Neuronal stem cell (in vitro differentiated cells): ENCODE results near the gene NPAS3.
A peak's percentile ranks its signal among the peaks of the same experiment; 100 is the strongest.

ENCODE experiments used
- DNase-seq: peaks from one replicate; pipeline ENCODE4 v3.0.0-alpha.2; 2013; ENCODE audit warnings: low spot score
- H2AFZ ChIP-seq: one replicate; pipeline ENCODE4 v1.6.1; 2013; ENCODE audit warnings: mild to moderate bottlenecking, low read length, inconsistent platforms
- H2AK5ac ChIP-seq: 2 replicates; pipeline ENCODE4 v1.6.1; 2013; ENCODE audit warnings: low read depth, mild to moderate bottlenecking, inconsistent platforms, low read length, moderate library complexity, mixed read lengths
- H2BK120ac ChIP-seq: 2 replicates; pipeline ENCODE4 v1.6.1; 2013; ENCODE audit warnings: low read depth, mild to moderate bottlenecking, inconsistent platforms, low read length, moderate library complexity, mixed read lengths
- H2BK12ac ChIP-seq: one replicate; pipeline ENCODE4 v1.6.1; 2013; ENCODE audit warnings: low read length, inconsistent platforms
- H2BK15ac ChIP-seq: 2 replicates; pipeline ENCODE4 v1.6.1; 2013; ENCODE audit warnings: mild to moderate bottlenecking, low read length, inconsistent platforms, mixed read lengths
- H2BK5ac ChIP-seq: one replicate; pipeline ENCODE4 v1.6.1; 2013; ENCODE audit warnings: inconsistent platforms, mild to moderate bottlenecking, low read length, moderate library complexity
- H3K14ac ChIP-seq: one replicate; pipeline ENCODE4 v1.6.1; 2013; ENCODE audit warnings: low read length, inconsistent platforms
- H3K18ac ChIP-seq: 2 replicates; pipeline ENCODE4 v1.6.1; 2013; ENCODE audit warnings: low read length, inconsistent platforms
- H3K23ac ChIP-seq: 2 replicates; pipeline ENCODE4 v1.6.1; 2013; ENCODE audit warnings: low read depth, mild to moderate bottlenecking, mixed read lengths, low read length, inconsistent platforms; ENCODE audit not compliant: poor library complexity
- H3K27ac ChIP-seq: replicated peaks from 3 replicates; pipeline ENCODE4 v1.5.1; 2013; ENCODE audit warnings: low read length, inconsistent platforms
- H3K27me3 ChIP-seq, 3 experiments: 2 replicates each; pipeline ENCODE4 v1.6.1; 2013; ENCODE audit warnings: low read length in 3 of 3, mild to moderate bottlenecking in 2 of 3, inconsistent platforms in 1 of 3, low read depth in 1 of 3, mixed read lengths in 1 of 3, moderate library complexity in 1 of 3; ENCODE audit not compliant: control insufficient read depth in 3 of 3, insufficient read depth in 3 of 3
- H3K36me3 ChIP-seq, 2 donors: replicated peaks in 1 of 2; 2 replicates each; pipeline ENCODE4 v1.6.1; 2013; ENCODE audit warnings: low read length in 2 of 2; ENCODE audit not compliant: control insufficient read depth in 2 of 2, insufficient read depth in 2 of 2
- H3K4ac ChIP-seq: 2 replicates; pipeline ENCODE4 v1.6.1; 2013; ENCODE audit warnings: inconsistent platforms, mild to moderate bottlenecking, low read length, moderate library complexity
- H3K4me1 ChIP-seq, 2 donors: 1 replicate in 1 of 2; 2 replicates in 1 of 2; pipeline ENCODE4 v1.6.1; 2013; ENCODE audit warnings: low read length in 2 of 2, low read depth in 1 of 2; ENCODE audit not compliant: control insufficient read depth in 2 of 2, insufficient read depth in 1 of 2
- H3K4me2 ChIP-seq: one replicate; pipeline ENCODE4 v1.6.1; 2013; ENCODE audit warnings: mild to moderate bottlenecking, low read length, inconsistent platforms; ENCODE audit not compliant: insufficient read depth, poor library complexity, severe bottlenecking
- H3K4me3 ChIP-seq, 2 donors: 2 replicates each; pipeline ENCODE4 v1.5.1; 2013; ENCODE audit warnings: low read length in 2 of 2, mild to moderate bottlenecking in 2 of 2, inconsistent platforms in 1 of 2, moderate library complexity in 1 of 2
- H3K79me1 ChIP-seq: one replicate; pipeline ENCODE4 v1.6.1; 2013; ENCODE audit warnings: low read depth, mild to moderate bottlenecking, inconsistent platforms, low read length, moderate library complexity
- H3K9ac ChIP-seq: one replicate; pipeline ENCODE4 v1.6.1; 2013; ENCODE audit warnings: mild to moderate bottlenecking, low read depth, low read length, inconsistent platforms; ENCODE audit not compliant: poor library complexity
- H3K9me3 ChIP-seq, 2 donors: replicated peaks in 1 of 2; 2 replicates each; pipeline versions ENCODE3 to v1.6.1; 2013; ENCODE audit warnings: low read length in 2 of 2, mild to moderate bottlenecking in 2 of 2, inconsistent platforms in 1 of 2, low read depth in 1 of 2, mixed read lengths in 1 of 2, moderate library complexity in 1 of 2; ENCODE audit not compliant: control insufficient read depth in 2 of 2, insufficient read depth in 1 of 2
- H4K8ac ChIP-seq: one replicate; pipeline ENCODE4 v1.6.1; 2013; ENCODE audit warnings: low read depth, mild to moderate bottlenecking, inconsistent platforms, low read length, moderate library complexity
- H4K91ac ChIP-seq: one replicate; pipeline ENCODE4 v1.6.1; 2013; ENCODE audit warnings: low read length, low read depth, mild to moderate bottlenecking, inconsistent platforms; ENCODE audit not compliant: poor library complexity
- WGBS, 2 donors: extraction: QIAGEN DNeasy Blood & Tissue Kit; methylation state at CpG; one replicate each; pipeline ENCODE4 v1.1.7; 2013; ENCODE audit warnings: missing lambda C conversion rate in 2 of 2, mixed read lengths in 1 of 2; ENCODE audit not compliant: insufficient read length in 2 of 2, insufficient replicate concordance in 1 of 2; ENCODE audit errors: extremely low coverage in 2 of 2; 5-methylcytosine and 5-hydroxymethylcytosine counted together

NPAS3 gene

DNA sequence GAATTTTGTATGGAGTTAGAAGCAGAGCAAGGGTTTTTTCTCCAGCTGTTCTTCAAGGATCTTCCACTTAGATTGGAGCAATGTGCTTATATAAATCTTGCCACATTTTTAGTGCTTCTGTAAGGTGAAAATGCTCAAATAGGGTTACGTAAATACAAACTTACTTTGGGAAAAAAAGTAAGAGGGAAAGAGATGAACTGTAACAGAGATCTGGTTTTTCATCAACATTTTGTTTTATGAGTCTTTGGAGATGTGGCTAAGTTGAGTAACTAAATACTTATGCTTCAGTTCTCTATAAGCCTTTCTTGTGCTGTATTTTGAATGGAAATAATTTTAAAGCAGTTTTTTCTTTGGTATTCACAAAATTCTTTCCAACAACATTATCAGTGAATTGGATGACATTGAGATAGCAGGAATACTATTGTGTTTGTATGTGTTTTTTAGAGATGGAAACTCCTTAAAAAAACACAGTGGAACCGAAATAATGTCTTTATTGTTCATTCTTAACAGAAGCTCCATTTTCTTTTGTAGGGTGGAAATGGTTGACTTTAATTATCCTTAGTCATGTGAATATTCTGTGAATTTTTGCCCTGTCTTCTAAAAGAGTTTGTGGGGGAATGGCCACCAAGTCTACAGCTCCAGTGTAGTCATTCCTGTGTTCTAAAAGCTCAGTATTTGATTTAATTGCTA, 45.7 kb downstream of the NPAS3 start:
- Histone ChIP-seq H3K18ac (no peak overlapping the region), H3K27ac (no peak overlapping the region), H3K4me2 (peak overlapping the region; percentile 11), H3K9me3 (peaks cover 0 to 3% of the 10 kb centered on the region in 2 donors), H3K27me3 (no peaks in the 10 kb centered on the region), H4K8ac (no peak overlapping the region), H2BK12ac (no peak overlapping the region), H3K4me1 (peaks cover 5 to 48% of the 10 kb centered on the region in 2 donors), H3K9ac (no peak overlapping the region), H2BK5ac (no peak overlapping the region), H3K4ac (no peak overlapping the region), H3K14ac (no peak overlapping the region), H2BK15ac (no peak overlapping the region), H3K36me3 (peaks cover 0 to 10% of the 10 kb centered on the region in 2 donors), H4K91ac (no peak overlapping the region), H3K4me3 (no peak overlapping the region), H3K79me1 (no peaks in the 10 kb centered on the region), H2AK5ac (no peak overlapping the region), H3K23ac (no peak overlapping the region), H2BK120ac (no peak overlapping the region), H2AFZ (no peak overlapping the region)
- no CpG with 5 or more reads among the region's 2 CpGs for WGBS, 2 donors
- DNase-seq = no peak

DNA sequence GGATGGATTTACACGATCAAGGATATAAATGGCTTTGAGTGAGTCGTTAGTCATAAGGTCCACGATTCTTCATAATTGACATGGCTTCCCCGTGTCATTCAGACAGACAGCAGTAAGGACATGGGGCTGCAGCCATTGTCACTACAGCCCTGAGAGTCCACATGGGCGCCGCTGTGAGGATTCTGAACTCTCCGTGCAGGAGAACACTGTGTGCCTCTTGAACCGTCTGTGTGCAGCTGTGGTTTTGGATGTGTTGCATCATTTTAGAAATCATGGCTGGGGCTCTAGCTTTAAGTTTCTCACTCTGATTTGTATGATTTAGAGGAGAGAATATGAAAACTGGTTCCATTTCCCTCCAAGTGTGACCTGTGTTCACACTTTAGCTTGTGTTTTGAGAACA, 47.2 kb downstream of the NPAS3 start:
- no peak overlapping the region for H2BK15ac ChIP-seq
- peaks cover 0 to 14% of the 10 kb centered on the region in 2 donors for H3K36me3 ChIP-seq
- no peak overlapping the region for H2BK5ac ChIP-seq
- H3K9me3 ChIP-seq = peaks cover 0 to 8% of the 10 kb centered on the region in 2 donors
- no peak overlapping the region for H4K8ac ChIP-seq
- no CpG with 5 or more reads among the region's 8 CpGs for WGBS, 2 donors
- H3K9ac ChIP-seq = no peak overlapping the region
- H3K4me3 ChIP-seq = peak overlapping the region in 1 of 2 donors; percentile 27
- peaks cover 5 to 42% of the 10 kb centered on the region in 2 donors for H3K4me1 ChIP-seq
- no peaks in the 10 kb centered on the region for H3K79me1 ChIP-seq
- peak overlapping the region; percentile 25 for H2AFZ ChIP-seq
- H3K4me2 ChIP-seq = no peak overlapping the region
- no peak overlapping the region for H2BK120ac ChIP-seq
- no peak overlapping the region for H4K91ac ChIP-seq
- H3K4ac ChIP-seq = peak overlapping the region; percentile 47
- no peak overlapping the region for H2AK5ac ChIP-seq
- H3K18ac ChIP-seq = peak overlapping the region; percentile 92
- no peak overlapping the region for H3K14ac ChIP-seq
- no peak for DNase-seq
- peak overlapping the region; percentile 89 for H3K27ac ChIP-seq
- no peak overlapping the region for H3K23ac ChIP-seq
- no peaks in the 10 kb centered on the region for H3K27me3 ChIP-seq
- H2BK12ac ChIP-seq = peak overlapping the region; percentile 73

DNA sequence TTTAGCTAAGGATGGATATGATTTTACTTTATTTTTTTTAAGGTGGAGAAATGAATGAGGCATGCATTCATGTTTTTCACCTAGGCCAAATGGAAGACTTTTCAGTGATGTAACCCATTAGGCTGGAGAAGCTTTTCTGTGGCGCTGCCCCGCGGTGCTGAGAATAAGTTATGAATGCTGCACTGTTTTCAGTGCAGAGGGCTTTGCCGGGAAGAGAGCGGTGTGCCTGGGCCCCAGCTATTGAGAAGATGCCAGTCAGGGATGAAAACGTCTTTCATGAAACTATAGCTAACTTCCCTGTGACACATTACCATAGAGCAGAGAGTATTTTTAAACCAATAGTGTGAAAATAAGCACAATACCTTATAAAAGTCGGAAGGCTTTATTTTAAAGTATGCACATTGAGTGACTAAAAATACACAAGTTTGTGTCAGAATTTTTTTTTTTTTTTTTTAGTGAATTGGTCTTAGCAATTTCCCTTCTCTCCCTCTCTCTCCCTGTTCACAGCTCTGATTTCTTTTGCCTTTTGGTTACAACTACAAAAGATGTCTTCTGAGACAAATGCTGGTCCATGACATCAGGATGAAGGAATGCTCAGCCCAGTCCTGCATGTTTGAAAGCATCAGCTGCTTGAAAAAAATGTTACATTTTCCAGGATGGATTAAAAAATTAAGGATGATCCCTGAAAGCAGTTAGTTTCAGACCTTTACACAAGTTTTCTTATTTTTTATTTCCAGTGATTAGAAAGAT, 48.3 kb downstream of the NPAS3 start:
- Histone ChIP-seq H3K23ac (no peak overlapping the region), H3K36me3 (peaks cover 0 to 19% of the 10 kb centered on the region in 2 donors), H3K27ac (peak overlapping the region; percentile 92), H3K4me3 (no peak overlapping the region), H2AK5ac (no peak overlapping the region), H3K4me1 (peaks cover 5 to 42% of the 10 kb centered on the region in 2 donors), H2AFZ (no peak overlapping the region), H3K79me1 (no peaks in the 10 kb centered on the region), H4K91ac (no peak overlapping the region), H2BK5ac (no peak overlapping the region), H2BK15ac (no peak overlapping the region), H3K4ac (no peak overlapping the region), H2BK120ac (no peak overlapping the region), H3K18ac (no peak overlapping the region), H3K27me3 (no peaks in the 10 kb centered on the region), H3K14ac (no peak overlapping the region), H3K9ac (no peak overlapping the region), H3K4me2 (no peak overlapping the region), H3K9me3 (peaks cover 0 to 8% of the 10 kb centered on the region in 2 donors), H4K8ac (no peak overlapping the region), H2BK12ac (no peak overlapping the region)
- peak; percentile 52 for DNase-seq
- no CpG with 5 or more reads among the region's 7 CpGs for WGBS, 2 donors

DNA sequence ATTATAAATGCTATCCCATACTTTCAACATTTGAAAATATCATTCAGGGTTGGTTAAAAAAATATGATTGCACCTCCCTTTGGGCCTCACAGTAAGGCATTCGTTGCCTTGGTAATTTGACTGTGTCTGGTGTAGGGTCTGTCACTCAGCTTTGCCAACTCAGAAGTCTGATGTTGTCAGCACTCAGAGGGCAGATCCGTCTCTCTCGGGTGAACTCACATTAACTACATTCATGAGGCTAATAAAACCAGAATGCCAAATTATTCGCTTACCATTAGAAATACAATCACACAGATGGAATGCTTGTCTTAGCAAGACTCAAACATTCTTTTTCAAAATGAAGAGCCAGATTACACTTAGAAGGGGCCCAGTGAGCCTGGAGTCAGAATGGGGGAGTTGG, 53.0 kb downstream of the NPAS3 start:
- Histone ChIP-seq H3K9ac (no peak overlapping the region), H3K4ac (no peak overlapping the region), H3K4me2 (no peak overlapping the region), H3K18ac (no peak overlapping the region), H3K23ac (no peak overlapping the region), H2BK12ac (no peak overlapping the region), H2AK5ac (no peak overlapping the region), H3K36me3 (peaks cover 0 to 14% of the 10 kb centered on the region in 2 donors), H2BK15ac (no peak overlapping the region), H3K9me3 (peaks cover 2 to 33% of the 10 kb centered on the region in 2 donors), H4K91ac (no peak overlapping the region), H2BK120ac (no peak overlapping the region), H2AFZ (no peak overlapping the region), H3K79me1 (no peaks in the 10 kb centered on the region), H4K8ac (no peak overlapping the region), H3K14ac (no peak overlapping the region), H3K27ac (no peak overlapping the region), H3K4me1 (peaks cover 0 to 17% of the 10 kb centered on the region in 2 donors), H3K27me3 (no peaks in the 10 kb centered on the region), H3K4me3 (no peak overlapping the region), H2BK5ac (no peak overlapping the region)
- no peak for DNase-seq
- no CpG with 5 or more reads among the region's 4 CpGs for WGBS, 2 donors
